Mesothelial cell of epicardium (in vitro differentiated cells): Measurements from ENCODE around the gene CLDN14. TPM values are rescaled to one million over a fixed set of nuclear protein-coding genes. Genes with fewer than 3 reads are reported as not detected.

Experiments used
- DNase-seq, 2 experiments: peaks; one replicate each; pipeline ENCODE4 v3.0.0; 2021; ENCODE audit warnings: low spot score in 2 of 2; ENCODE audit not compliant: unreplicated experiment in 2 of 2
- H3K27ac Mint-ChIP-seq: 2 replicates; pipeline ENCODE4 v1.8.0; 2021; ENCODE audit warnings: mixed read lengths
- H3K27me3 Mint-ChIP-seq: 2 replicates; pipeline ENCODE4 v1.8.0; 2021; ENCODE audit warnings: low read depth, mixed read lengths
- H3K36me3 Mint-ChIP-seq: 2 replicates; pipeline ENCODE4 v1.8.0; 2021; ENCODE audit warnings: mixed read lengths
- H3K4me1 Mint-ChIP-seq: 2 replicates; pipeline ENCODE4 v1.8.0; 2021; ENCODE audit warnings: mixed read lengths
- H3K4me3 Mint-ChIP-seq: 2 replicates; pipeline ENCODE4 v1.8.0; 2021; ENCODE audit warnings: mild to moderate bottlenecking, moderate library complexity, mixed read lengths
- H3K9me3 Mint-ChIP-seq: 2 replicates; pipeline ENCODE4 v1.8.0; 2021; ENCODE audit warnings: mixed read lengths
- CTCF ChIP-seq: fragments of 200-600 bp; sonication (generic); IDR thresholded peaks from one replicate; pipeline ENCODE4 v1.5.0; 2021; ENCODE audit warnings: antibody characterized with exemption; ENCODE audit not compliant: unreplicated experiment
- total RNA-seq: library from RNA; stranded (reverse); gene quantifications from 3 replicates; pipeline ENCODE4 v1.2.1, GENCODE V29; 2021

CLDN14 gene
- total RNA-seq, 1 donor from 2014 or later = not detected

- peaks cover 31% of the 10 kb centered on the region for H3K4me1 Mint-ChIP-seq
- no peaks in the 10 kb centered on the region for H3K9me3 Mint-ChIP-seq
- H3K27ac Mint-ChIP-seq = no peak overlapping the region
- no peak for DNase-seq
- H3K27me3 Mint-ChIP-seq = peaks cover 13% of the 10 kb centered on the region
- no peak overlapping the region for H3K4me3 Mint-ChIP-seq
- no peaks in the 10 kb centered on the region for H3K36me3 Mint-ChIP-seq
- no peak for TF ChIP-seq CTCF
Observed at GRCh38 chr21:36512971-36513370, 33.0 kb upstream of the CLDN14 start.

GRCh38 chr21:36511484-36512220 lies 31.7 kb upstream of the CLDN14 start:
- TF ChIP-seq CTCF = no peak
- H3K9me3 Mint-ChIP-seq = no peaks in the 10 kb centered on the region
- H3K27ac Mint-ChIP-seq = no peak overlapping the region
- H3K4me3 Mint-ChIP-seq = no peak overlapping the region
- DNase-seq = no peak
- H3K36me3 Mint-ChIP-seq = no peaks in the 10 kb centered on the region
- H3K27me3 Mint-ChIP-seq = peaks cover 13% of the 10 kb centered on the region
- peaks cover 31% of the 10 kb centered on the region for H3K4me1 Mint-ChIP-seq

GRCh38 chr21:36510911-36511310 lies 31.0 kb upstream of the CLDN14 start:
- H3K4me1 Mint-ChIP-seq = peaks cover 28% of the 10 kb centered on the region

GRCh38 chr21:36509973-36510664 lies 30.2 kb upstream of the CLDN14 start:
- H3K36me3 Mint-ChIP-seq = no peaks in the 10 kb centered on the region
- peak overlapping the region; percentile 90 for H3K27ac Mint-ChIP-seq
- DNase-seq = peak; percentile 48 to 79
- H3K9me3 Mint-ChIP-seq = no peaks in the 10 kb centered on the region
- no peak overlapping the region for H3K4me3 Mint-ChIP-seq
- no peak for TF ChIP-seq CTCF
- H3K27me3 Mint-ChIP-seq = peaks cover 17% of the 10 kb centered on the region
- H3K4me1 Mint-ChIP-seq = peaks cover 28% of the 10 kb centered on the region

More at GRCh38 chr21:36510911-36511310, 31.0 kb upstream of the CLDN14 start:
- no peaks in the 10 kb centered on the region for H3K36me3 Mint-ChIP-seq
- DNase-seq = no peak
- H3K27ac Mint-ChIP-seq = peak overlapping the region; percentile 90
- H3K27me3 Mint-ChIP-seq = peaks cover 9% of the 10 kb centered on the region
- H3K4me3 Mint-ChIP-seq = no peak overlapping the region
- no peak for TF ChIP-seq CTCF
- no peaks in the 10 kb centered on the region for H3K9me3 Mint-ChIP-seq

GRCh38 chr21:36508948-36509347 lies 29.0 kb upstream of the CLDN14 start:
- Mint-ChIP-seq H3K36me3 (no peaks in the 10 kb centered on the region), H3K4me3 (no peak overlapping the region), H3K27ac (peak overlapping the region; percentile 22), H3K4me1 (peaks cover 28% of the 10 kb centered on the region), H3K27me3 (peaks cover 25% of the 10 kb centered on the region), H3K9me3 (no peaks in the 10 kb centered on the region)
- no peak for TF ChIP-seq CTCF
- no peak for DNase-seq
